ENCODE measurements around the gene KRT16.
"Not testable (repeated sequence)": the region's sequence is repeated elsewhere in the genome, so short reads cannot be mapped to it uniquely, and the experiment has no call there.

KRT16 gene

GRCh38 chr17:41612376-41613160 is at the start of gene KRT16:
TSS of gene KRT16 (minus strand) at chr17:41612767. CDS start at chr17:41612688, 79 bp downstream.
- not testable (repeated sequence) for DNase-seq

- DNase-seq = no peak
Observed at GRCh38 chr17:41660221-41660711, 47.7 kb upstream of the KRT16 start.

GRCh38 chr17:41659427-41660212 is 47.1 kb upstream of the KRT16 start:
- DNase-seq = no peak

- no peak for DNase-seq
Observed at GRCh38 chr17:41658846-41659245, 46.3 kb upstream of the KRT16 start.

- DNase-seq = no peak
Observed at GRCh38 chr17:41657936-41658335, 45.4 kb upstream of the KRT16 start.

- DNase-seq = no peak
Observed at GRCh38 chr17:41657176-41657754, 44.7 kb upstream of the KRT16 start.

- DNase-seq = no peak
Observed at GRCh38 chr17:41656249-41657023, 43.9 kb upstream of the KRT16 start.

- no peak for DNase-seq
Observed at GRCh38 chr17:41655611-41656111, 43.1 kb upstream of the KRT16 start.

GRCh38 chr17:41654678-41655607 is 42.4 kb upstream of the KRT16 start:
- DNase-seq = no peak

- DNase-seq = no peak
Observed at GRCh38 chr17:41653892-41654677, 41.5 kb upstream of the KRT16 start.

GRCh38 chr17:41653421-41653820 is 40.9 kb upstream of the KRT16 start:
- DNase-seq = no peak

- no peak for DNase-seq
Observed at GRCh38 chr17:41652461-41652970, 39.9 kb upstream of the KRT16 start.

- DNase-seq = no peak
Observed at GRCh38 chr17:41651625-41652460, 39.3 kb upstream of the KRT16 start.

- no peak for DNase-seq
Observed at GRCh38 chr17:41650794-41651624, 38.4 kb upstream of the KRT16 start.

GRCh38 chr17:41649923-41650519 is 37.5 kb upstream of the KRT16 start:
- no peak for DNase-seq

GRCh38 chr17:41648411-41649195 is 36.0 kb upstream of the KRT16 start:
- peak in 1 of 2 experiments; percentile 43 for DNase-seq

- peak in 1 of 2 experiments; percentile 59 for DNase-seq
Observed at GRCh38 chr17:41647940-41648410, 35.4 kb upstream of the KRT16 start.

Data from cerebellar nuclear complex (tissue), 1 donor.